CD4-positive, alpha-beta T cell treated with Interleukin-4 for 4 hours (primary cell): ENCODE measurements around the gene CYP11A1.

ENCODE experiments used
- DNase-seq: peaks from one replicate; pipeline ENCODE4 v3.0.0-alpha.2; 2020

Gene CYP11A1

DNA sequence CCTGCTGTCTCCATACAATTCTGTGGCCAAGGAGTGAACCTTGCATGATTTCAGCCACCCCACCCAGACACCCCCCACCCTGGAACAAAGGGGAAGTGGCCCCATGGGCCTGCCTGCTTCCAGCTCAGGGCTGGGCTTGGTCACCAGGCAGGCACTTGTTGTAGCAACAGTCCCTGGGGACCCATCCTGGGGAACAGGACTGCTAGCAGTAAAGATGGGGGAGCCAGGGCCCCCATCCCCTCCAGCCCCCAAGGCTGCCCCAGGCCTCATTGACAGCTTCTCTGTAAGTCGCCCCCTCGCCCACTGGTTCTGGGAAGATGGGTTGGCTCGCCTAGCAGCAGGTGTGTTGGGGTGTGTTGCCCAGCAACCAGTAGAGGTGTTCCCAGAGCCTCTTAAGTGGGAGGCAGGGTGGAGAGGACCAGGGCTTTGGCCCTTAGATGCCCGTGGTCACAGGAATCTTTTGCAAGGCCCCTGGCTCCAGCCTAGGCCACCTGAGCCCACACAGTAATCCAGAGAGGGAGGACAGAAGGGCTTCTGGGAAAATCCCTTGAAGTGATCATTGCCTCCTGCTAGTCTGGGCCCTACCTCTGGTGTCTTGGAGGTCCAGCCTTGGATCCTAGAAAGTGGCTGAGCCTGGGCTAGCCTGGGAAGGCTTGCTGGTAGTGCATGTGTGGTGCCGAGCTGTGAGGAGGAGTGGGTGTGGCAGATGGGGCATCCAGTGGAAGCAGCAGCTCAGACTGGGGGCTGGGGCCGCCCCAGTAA, 48.9 kb downstream of the CYP11A1 start:
- DNase-seq: no peak

DNA sequence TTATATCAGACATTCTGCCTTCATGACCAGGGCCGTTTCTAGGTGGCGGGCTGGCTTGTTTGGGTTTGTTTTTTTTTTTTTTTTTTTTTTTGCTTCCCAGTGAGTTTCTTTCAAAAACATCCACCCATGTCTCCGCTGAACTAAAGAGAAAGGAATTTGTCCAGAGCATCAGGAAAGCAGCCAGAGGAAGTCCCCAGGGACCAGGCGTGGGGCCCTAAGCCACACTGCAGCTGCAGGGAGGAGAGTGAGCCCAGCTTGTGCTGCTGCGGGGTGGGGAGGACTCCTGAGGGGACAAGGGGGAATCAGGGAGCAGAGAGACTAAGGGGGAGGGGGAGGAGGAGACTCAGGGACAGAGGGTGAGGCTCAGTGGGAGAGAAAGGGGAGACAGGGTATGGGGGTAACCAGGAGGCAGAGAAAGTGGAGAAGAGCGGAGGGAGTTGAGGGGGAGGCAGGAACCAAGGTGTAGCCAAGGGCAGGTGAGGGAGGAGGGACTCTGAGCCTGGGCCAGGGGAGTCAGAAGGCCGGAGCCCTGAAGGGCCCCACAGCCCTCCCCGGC, 49.5 kb downstream of the CYP11A1 start:
- no peak for DNase-seq

DNA sequence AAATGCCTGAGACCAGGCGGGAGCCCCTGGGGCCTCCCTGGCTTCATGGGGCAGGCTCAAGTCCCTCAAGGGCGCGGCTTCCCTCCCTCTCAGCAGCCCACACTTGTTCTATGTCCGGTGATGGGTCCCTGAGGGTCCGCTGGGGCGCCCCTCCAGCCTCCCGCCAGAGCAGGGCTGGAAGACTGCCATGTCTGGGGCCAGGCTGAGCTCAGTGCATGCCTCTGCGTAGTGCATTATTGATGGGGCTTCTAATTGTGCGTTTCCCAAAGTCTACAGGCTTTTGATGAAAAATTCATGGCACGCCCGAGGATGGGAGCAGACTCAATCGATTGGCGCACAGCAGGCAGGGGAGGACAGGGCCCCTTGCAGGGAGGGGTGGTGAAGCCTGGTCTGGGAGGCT, 51.3 kb downstream of the CYP11A1 start:
- DNase-seq: no peak

DNA sequence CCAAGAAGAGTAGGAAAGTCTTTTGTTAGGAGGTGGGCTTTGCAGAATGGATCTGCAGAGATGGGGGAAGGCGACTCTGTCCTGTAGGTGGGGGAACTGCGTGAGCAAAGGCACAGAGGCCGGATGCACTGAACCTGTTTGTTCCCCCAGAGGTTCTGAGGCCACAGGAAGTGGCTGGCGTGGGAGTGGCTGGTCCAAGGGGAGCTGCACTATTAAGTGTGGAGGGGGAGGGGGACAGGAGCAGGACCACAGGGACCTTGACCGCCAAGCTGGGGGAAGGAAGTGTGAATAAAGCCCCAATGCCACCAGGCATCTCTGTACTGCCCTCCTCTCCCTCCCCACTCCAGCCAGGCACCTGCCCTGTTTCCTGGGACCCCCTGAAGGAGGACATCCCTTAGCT, 51.8 kb downstream of the CYP11A1 start:
- no peak for DNase-seq

DNA sequence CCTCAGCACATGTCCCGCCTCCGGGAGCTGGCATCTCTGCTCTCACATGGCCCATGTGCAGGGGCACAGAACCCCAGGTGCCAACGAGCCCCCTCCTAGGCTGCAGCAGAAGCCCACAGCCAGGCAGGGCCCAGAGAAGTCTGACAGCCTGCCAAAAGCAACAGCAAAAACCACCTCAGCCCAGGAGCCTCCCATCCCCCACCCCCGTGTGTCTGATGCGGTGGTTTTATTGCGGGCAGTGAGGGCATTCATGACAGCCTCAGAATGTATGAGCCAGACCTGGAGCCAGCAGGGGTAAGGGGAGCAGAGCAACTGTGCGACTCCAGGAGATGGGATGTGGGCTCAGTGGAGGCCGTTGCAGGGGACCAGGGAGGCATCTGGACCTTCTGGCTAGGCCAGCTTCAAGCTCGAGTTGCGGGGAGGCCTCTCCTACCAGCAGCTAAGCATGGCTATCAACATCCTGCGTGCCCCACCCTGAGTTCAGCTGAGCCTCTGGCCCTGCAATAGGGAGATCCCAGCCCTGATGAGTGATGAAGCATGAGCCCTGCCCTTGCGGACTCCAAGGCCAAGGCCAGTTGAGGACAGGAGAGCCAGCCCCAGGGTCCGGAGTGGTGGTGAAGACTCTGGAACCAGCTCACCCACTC, 52.5 kb downstream of the CYP11A1 start:
- no peak for DNase-seq

DNA sequence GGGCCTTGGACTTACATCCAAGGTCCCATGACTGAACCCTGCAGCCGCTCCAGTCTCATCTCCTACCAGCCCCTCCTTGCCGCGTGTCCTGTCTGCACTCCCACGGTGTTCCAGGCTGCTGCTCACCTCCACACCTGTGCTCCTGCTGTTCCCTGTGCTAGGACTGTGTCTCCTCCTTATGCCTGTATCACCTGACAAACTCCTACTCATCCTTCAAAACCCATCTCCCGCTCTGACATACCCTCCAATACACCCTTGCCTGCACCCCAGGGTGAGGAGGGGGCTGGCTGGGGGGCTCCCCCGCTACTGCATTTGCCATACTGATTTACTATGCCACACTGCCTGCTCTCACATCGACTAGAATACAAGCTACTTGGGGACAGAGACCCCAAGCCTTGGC, 53.6 kb downstream of the CYP11A1 start:
- DNase-seq: no peak

DNA sequence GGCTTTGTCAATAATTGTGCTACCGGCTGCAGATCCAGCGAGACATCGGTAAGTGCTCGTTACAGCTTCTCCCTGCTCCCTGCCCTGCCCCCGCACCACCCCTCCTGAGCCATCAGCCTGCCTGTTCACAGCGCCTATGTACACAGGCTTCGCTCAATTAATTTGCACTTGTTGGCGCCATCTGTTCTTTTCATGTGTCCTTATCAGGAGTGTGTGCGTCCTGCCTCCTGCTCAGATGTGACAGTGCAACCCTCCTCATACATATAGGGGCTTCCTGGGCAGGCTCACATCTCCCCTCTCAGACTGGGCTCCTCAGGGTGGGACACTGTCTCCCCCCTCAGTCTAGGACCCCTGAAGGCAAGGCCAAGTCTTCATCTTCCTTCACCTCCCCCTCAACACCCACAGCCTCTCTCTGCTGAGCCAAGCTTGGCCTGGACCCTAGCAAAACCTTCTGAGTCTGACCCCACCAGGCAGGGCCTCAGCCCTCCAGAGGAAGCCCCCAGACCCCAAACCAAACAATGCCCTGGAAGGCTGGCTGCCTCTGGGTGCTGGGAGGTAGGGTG, 54.9 kb downstream of the CYP11A1 start:
- no peak for DNase-seq

DNA sequence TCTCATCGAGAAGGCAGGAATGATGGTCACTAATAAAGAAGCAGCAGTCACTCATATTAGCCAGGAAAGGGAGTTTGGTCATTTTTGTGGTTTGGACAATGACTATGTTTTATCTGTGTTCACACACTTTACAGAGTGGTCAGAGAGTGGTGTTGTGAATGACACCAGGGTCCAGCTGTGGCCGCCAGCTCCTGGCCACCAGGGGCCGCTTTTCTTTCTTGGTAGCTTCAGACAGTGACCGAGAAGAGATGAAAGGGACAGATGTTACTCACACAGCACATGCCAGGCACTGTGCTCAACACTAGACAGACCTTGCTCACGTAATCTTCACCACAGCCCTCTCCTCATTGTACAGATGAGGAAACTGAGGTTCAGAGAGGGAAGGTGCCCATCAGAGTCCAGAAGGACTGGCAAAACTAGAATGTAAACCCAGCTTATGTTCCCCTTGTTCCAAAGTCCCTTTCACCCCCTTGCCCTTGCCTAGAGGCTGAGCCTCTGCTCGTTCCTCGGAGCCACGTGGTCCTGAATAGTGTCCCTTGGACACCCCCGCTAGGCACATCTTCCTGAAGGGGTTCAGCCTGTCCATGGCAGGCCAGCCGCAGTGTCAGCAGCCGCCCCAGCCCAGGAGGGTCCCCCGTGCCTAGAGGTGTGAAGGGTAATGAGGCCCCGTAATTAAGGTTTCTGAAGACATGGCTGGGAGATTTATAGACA, 55.6 kb downstream of the CYP11A1 start:
- DNase-seq: no peak

DNA sequence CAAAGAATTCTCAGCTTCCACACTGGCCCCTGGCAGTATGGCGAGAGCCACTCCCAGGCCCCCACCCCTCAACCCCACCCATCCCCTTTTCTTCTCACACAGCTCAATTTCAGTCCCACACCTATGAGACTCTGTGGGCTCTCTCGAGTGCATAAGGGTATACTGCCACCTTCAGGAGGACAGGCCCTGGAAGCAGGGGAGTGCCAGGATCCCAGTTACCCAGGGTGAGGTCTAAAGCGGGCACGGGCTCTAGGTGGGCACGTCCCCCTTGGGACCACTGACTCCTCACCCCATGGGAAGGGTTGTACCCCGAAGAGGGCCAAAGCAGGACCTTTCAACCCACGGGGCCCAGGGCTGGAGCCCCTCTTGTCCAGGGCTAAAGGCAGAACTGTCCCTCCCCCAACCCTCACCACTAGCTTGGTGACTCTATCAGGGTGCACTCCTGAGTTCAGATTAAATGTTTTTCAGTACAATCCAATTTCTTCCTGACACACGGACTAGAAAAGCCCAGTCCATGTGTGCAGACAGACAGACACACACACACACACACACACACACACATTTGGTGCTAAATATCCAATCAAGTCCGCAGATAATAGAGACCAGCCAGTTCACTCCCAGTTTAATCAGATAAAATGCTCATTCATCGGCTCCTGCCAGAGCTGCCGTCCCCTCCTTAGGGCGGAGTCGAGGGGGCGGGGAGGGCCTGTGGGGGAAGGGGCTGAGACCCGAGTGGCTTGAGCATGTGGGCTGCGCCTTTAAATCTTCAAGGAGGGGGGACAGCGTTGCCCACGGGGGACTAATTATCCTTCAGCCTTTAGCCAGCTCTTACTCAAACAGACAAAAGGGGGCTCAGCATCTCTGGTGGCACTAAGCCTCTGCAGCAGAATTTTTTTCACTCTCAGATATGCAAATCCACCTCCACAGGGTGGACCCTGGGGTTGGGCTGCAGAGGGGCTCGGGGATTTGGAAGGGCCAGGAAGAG, 59.3 kb downstream of the CYP11A1 start:
- no peak for DNase-seq

DNA sequence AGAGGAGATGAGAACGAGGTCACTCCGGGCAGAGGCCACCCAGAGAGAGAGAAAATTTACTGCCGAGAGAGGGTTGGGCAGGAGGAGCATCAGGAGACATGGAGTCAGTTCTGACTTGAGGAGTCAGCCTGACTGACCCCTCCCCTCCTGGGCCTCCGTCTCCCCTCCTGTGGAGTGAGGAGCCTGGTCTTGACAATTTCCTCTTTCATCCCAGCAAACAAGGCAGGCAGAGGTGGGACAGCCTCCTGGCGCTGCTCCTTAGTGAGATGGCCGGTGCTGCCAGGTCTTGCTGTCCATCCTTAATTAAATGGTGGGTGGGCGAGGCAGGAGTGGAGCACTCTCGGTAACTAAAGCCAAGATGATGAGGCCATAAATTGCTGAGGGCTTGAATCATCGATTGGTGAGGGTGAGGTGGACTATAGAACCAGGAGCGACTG, 60.6 kb downstream of the CYP11A1 start:
- no peak for DNase-seq

DNA sequence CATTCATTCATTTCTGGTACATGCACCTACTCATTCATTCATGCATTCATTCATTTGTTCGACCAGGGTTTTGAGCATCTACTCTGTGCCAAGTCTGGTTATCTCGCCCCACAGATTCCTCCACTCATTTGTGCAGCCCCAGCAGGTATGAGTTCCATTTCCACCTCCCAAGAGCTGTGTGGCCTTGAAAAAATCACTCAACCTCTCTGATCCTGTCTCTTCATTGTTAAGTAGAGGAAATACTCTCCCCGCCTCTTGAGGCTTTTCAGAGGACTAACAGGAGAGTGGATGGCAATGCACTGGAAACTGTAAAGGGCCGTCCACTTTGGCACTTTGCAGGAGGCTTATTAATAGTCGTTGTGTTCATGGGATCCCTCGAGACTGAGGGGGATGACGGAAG, 61.8 kb downstream of the CYP11A1 start:
- no peak for DNase-seq

DNA sequence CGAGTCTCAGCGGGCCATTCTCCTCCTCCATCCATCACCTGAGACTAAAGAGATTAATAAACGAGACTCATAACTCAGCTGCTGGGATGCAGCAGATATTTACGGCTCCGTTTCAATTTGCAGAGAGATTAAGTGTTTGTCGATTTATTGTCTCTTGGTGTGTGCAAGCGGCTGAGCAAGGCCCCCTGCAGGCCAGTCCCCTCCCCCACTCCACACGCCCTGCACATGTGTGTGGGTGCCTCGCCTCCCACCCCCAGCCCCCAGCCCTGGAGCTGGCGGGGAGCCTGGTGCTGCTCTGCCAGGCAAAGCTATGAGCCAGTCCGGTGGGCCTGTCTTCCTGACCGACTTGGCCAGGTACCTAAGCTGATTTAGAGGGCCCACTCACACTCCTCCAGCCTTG, 63.0 kb downstream of the CYP11A1 start:
- no peak for DNase-seq

DNA sequence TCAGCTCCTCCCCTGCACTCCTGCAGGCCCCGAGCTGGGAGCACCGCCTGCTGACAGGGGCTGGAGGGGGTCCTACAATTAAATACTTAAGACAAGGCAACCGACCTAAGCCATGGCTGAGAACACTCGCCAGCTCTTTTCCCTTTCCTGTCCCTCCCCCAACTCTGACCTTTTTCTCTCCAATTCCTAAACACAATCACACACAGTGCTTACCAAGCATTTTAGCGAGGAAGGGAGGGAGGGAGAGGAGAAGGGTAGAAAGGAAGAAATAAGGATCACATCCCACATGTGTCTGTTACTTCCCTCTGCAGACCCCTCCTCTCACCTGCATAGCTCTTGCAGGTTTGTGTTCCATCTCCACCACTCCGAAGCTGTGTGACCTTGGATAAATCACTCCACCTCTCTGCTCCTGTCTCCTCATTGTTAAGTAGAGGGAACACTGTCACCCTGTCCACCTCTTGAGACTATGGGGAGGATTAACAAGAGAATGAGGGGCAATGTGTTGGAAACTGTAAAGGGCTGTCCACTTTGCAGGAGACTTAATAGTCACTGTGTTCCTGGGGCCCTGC, 63.6 kb downstream of the CYP11A1 start:
- DNase-seq: no peak

DNA sequence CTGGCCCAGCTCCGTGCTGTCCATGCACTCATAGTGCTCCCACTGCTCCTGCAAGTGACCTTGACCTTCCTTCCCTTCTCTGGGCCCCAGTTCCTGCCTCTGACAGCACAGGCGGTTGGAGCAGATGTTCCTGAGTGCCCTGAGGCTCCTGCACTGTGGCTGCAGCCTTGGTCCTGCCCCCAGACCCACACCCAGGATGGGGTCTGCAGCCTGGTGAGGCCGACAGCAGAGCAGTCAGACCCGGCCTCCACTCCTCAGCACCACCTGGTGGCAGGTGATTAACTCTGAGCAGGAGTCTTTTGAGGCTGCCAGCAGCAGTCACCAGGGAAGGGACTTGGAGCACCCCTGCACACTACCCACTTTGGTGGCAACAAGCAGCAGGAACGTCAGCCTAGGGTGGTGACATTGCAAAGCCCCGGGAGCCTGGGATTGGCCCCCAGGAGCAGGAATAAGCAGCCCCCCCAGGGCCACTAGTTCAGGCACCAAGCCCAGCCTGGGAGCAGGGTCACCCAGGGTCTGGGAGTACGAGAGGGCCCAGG, 64.6 kb downstream of the CYP11A1 start:
- no peak for DNase-seq

DNA sequence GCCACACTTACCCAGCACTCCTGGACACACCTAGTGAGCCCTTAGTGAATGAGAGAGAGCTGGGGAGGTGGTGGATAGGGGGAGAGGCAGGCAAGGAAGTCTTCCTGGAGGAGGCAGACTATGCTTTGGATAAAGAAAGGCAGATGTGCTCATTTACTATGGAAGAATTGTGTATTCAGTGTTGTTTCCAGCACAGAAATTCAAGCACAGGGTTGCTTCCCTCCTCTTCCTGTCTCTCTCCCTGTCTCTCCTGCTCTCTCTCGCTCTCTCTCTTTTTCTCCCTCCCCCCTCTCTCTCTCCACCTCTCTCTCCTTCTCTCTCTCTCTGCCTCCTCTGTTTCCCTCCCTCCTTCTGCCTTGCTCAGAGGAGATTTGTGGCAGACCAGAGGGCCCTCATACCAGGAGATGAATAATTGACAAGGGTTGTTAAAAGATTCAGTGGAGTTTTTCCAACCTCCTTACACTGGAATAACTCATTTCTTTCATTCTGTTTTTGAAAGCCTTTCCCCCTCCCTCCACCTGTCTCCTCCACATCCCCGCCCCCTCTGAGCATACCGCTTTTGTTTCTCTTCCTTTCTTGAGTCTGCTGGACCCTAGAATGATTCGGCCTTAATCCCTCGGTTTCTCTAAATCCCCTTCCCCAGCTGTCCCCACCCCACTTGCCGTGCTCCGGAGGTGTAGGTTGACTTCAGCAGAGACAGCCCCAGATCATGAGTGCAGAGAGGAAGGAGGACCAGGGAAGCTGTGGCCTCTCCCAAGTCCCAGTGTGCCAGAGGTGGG, 65.7 kb downstream of the CYP11A1 start:
- no peak for DNase-seq

DNA sequence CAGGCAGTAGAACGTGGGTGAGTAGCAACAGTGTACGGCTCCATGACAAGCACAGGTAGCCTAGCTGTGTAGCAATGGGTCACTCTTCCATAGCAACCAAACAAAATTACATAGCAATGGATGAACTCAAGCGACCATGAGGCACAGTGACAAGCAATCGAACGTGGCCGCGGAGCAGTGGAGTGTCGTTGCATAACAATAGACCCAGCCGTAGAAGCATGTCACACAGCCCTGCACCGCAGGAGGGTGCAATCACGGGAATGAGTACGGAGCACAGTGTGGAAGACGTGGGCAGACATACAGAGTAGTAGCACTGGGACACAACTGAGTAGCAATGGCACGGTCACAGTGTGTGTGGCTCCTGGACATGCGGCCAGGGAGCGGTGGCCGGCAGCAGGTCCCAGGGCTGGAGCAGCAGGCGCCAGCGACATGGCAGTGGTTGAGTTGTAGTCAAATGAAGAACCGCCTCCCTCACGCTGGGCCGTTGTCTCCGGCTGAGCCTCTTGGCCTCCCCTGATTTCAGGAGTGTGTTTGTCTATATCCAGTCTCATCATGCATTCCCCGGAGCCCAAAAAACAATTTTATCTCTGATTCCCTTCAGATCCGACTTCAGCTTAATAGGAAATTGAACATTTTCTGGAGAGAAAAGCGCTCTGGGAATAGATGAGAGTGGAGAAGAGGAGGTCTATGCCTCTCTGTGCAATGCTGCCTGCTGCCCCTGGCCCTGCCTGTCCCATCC, 67.2 kb downstream of the CYP11A1 start:
- DNase-seq: no peak

DNA sequence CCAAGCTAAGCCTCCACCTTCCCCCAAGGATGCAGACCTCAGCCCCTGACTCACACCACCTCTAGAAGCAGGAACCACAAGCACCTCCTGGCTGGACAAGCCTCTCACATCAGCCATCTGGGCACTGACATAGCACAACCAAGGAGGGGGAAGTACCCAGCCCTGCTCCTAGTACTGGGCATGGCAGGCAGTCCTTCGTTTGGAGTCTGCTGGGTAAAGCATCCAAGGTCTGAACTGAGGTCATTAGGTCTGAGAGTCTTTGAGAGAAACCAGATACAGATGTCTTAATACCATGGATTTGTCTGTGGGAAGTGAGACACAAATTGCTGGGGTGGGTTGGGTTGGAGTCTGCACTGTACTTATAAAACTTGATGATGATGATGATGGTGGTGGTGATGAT, 69.6 kb downstream of the CYP11A1 start:
- no peak for DNase-seq

DNA sequence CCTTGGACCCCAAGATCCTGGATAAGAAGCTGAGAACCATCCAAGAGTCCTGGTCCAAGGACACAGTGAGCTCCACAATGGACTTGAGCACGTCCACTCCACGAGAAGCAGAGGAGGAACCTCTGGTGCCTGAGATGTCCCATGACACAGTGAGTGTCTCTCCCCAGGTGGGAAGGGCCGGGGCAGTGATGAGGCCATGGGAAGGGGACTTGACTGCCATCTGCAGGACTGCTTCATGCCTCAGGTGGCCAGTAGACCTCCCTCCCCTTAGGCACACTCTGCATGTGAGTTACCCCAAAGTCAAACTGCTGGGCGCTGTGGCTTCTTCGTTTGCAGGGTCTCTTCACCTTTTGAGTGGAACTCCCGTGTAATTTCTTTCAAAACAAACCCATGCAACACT, 71.6 kb downstream of the CYP11A1 start:
- no peak for DNase-seq

DNA sequence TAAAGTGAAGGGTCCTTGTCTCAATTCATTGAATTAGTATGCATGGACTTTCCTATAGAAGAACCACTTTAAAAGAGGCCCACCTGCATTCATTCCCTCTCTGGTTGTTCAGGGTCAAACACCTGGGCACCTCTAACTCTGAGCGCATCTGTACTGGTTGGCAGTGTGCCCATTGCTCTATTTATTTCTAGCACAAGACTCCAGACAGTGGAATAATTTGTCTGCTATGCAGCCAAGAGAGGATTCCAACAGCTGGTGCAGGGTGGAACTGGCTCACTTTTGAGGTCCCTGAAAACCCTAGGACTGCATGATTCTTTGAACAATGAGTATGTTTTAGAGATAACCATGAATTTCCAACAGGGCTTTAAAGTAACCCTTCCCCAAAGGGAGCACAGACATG, 73.4 kb downstream of the CYP11A1 start:
- DNase-seq: no peak
